ENCODE measurements around the gene TMEM256. TPM values are rescaled to one million over a fixed set of nuclear protein-coding genes. Genes with fewer than 3 reads are reported as not detected.

TMEM256 gene
- total RNA-seq, 1 experiment from 2014 or later, result 151 TPM

DNA sequence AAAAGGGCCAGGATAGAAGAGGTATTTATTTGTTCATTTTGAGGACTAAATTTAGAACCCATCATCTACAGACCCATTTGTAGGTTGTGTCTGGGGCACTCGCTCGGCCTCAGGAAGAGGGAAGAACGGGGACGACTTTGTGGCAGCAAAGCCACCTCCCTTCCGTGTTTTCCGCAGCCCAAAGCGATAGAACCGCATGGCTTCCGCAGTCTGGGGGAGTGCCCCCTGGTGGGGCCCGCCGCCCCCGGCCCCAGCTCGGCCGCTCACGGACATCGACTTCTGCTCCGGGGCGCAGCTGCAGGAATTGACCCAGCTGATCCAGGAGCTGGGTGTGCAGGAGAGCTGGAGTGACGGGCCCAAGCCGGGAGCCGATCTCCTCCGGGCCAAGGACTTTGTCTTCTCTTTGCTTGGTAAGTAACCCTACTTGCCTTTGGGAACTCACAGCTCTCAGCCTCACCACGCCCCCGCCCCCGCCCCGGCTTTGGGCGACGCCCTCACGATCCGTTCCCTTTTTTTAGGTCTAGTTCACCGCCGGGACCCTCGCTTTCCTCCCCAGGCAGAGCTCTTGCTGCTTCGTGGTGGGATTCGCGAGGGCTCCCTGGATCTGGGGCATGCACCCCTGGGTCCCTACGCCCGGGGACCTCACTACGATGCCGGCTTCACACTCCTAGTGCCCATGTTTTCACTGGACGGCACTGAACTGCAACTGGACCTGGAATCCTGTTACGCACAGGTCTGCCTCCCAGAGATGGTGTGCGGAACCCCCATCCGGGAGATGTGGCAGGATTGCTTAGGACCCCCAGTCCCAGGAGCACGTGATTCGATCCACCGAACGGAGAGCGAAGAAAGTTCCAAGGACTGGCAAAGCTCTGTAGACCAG is 32.0 kb upstream of the TMEM256 start:
- Mint-ChIP-seq H3K27me3 (ENCODE audit: low read depth) (peaks cover 24% of the 10 kb centered on the region), H3K9me3 (no peaks in the 10 kb centered on the region), H3K36me3 (ENCODE audit: insufficient read depth in 1 of 3, low read depth in 3 of 3) (no peaks in the 10 kb centered on the region), H3K27ac (peak overlapping the region; percentile 85 to 98 (median 93); a peak in 6 of 7 replicates), H3K4me3 (peak overlapping the region; percentile 77 to 89), H3K4me1 (peaks cover 22 to 23% of the 10 kb centered on the region in 2 experiments)
- no peak overlapping the region for H2BK120ac ChIP-seq (ENCODE audit: low read depth, low read length, poor library complexity, severe bottlenecking)
- no peak overlapping the region for H3K56ac ChIP-seq (ENCODE audit: insufficient read length, low read depth, low read length)
- no peaks in the 10 kb centered on the region for H4K20me1 ChIP-seq (ENCODE audit: control insufficient read depth, insufficient read depth, insufficient read length)
- no peak overlapping the region for H4K5ac ChIP-seq (ENCODE audit: insufficient read length, low read depth, low read length)
- H3K23ac ChIP-seq (ENCODE audit: insufficient read length, low read depth, low read length), result no peak overlapping the region
- no peak overlapping the region for H2BK5ac ChIP-seq (ENCODE audit: insufficient read length, low read length)
- TF ChIP-seq, protein P1, sequence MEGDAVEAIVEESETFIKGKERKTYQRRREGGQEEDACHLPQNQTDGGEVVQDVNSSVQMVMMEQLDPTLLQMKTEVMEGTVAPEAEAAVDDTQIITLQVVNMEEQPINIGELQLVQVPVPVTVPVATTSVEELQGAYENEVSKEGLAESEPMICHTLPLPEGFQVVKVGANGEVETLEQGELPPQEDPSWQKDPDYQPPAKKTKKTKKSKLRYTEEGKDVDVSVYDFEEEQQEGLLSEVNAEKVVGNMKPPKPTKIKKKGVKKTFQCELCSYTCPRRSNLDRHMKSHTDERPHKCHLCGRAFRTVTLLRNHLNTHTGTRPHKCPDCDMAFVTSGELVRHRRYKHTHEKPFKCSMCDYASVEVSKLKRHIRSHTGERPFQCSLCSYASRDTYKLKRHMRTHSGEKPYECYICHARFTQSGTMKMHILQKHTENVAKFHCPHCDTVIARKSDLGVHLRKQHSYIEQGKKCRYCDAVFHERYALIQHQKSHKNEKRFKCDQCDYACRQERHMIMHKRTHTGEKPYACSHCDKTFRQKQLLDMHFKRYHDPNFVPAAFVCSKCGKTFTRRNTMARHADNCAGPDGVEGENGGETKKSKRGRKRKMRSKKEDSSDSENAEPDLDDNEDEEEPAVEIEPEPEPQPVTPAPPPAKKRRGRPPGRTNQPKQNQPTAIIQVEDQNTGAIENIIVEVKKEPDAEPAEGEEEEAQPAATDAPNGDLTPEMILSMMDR (conservative IDR thresholded peaks at IDR 0.05), result peak; percentile 29; the same call in 2 of the 3 replicates
- no peak overlapping the region for H2BK15ac ChIP-seq (ENCODE audit: low read depth, low read length)
- H3K79me2 ChIP-seq (ENCODE audit: insufficient read depth, low read length), result no peaks in the 10 kb centered on the region
- H3K14ac ChIP-seq (ENCODE audit: insufficient read depth, low read length), result peak overlapping the region; percentile 32; the same call in 1 of the 2 replicates
- H2AFZ ChIP-seq (ENCODE audit: low read length), result no peak overlapping the region
- H2BK12ac ChIP-seq (ENCODE audit: insufficient read length, low read depth, low read length), result no peak overlapping the region
- peaks cover 33% of the 10 kb centered on the region for H3K23me2 ChIP-seq (ENCODE audit: insufficient read length, low read depth, low read length, poor library complexity, severe bottlenecking)
- no peaks in the 10 kb centered on the region for H3K4me1 ChIP-seq (ENCODE audit: insufficient read depth, low read length)
- H3K79me1 ChIP-seq (ENCODE audit: insufficient read depth, low read depth, low read length, poor library complexity, severe bottlenecking), result no peaks in the 10 kb centered on the region
- DNase-seq, result peak; percentile 91
- peak overlapping the region; percentile 60 for H3K4me2 ChIP-seq (ENCODE audit: insufficient read depth, insufficient read length, low read length)
- H2AK5ac ChIP-seq (ENCODE audit: insufficient read length, low read length), result no peak overlapping the region
- H3K9me3 ChIP-seq (ENCODE audit: control insufficient read depth, low read depth, low read length), result no peaks in the 10 kb centered on the region
- peak overlapping the region; percentile 30 for H3K18ac ChIP-seq (ENCODE audit: insufficient read length, low read depth, low read length)
- peak overlapping the region; percentile 29 for H3K9ac ChIP-seq (ENCODE audit: extremely low read depth, insufficient read length, low read length)
- peak overlapping the region; percentile 3 for H3K27ac ChIP-seq (ENCODE audit: insufficient read length, low read depth, low read length)
- no peak overlapping the region for H4K91ac ChIP-seq (ENCODE audit: insufficient read length, low read depth, low read length)
- WGBS (ENCODE audit: extremely low coverage, insufficient read length, low lambda C conversion rate), result no CpG with 5 or more reads among the region's 49 CpGs
- no peak overlapping the region for H3T11ph ChIP-seq (ENCODE audit: low read length)
- H2BK20ac ChIP-seq (ENCODE audit: low read depth, low read length, poor library complexity, severe bottlenecking), result no peak overlapping the region
- H3K27me3 ChIP-seq (ENCODE audit: insufficient read depth, low read length), result peaks cover 7% of the 10 kb centered on the region
- no peak overlapping the region for H4K8ac ChIP-seq (replicated peaks; ENCODE audit: insufficient read length, low read depth, low read length)
- H3K4ac ChIP-seq (ENCODE audit: low read depth, low read length), result no peak overlapping the region

All from H9 (cell line).